ENCODE data around the gene STRIP2. TPM values are rescaled to one million over a fixed set of nuclear protein-coding genes. Genes with fewer than 3 reads are reported as not detected.

Gene STRIP2
- total RNA-seq, 1 experiment from 2014 or later: 9.9 TPM

GRCh38 chr7:129391546-129392171 lies 42.6 kb upstream of the STRIP2 start:
- H2BK20ac ChIP-seq (ENCODE audit: low read depth, low read length, poor library complexity, severe bottlenecking): no peak overlapping the region
- peaks cover 23 to 31% of the 10 kb centered on the region in 2 experiments for H3K4me1 Mint-ChIP-seq
- H3K79me2 ChIP-seq (ENCODE audit: insufficient read depth, low read length): no peaks in the 10 kb centered on the region
- no peak for DNase-seq
- no peak overlapping the region for H3K23ac ChIP-seq (ENCODE audit: insufficient read length, low read depth, low read length)
- no peaks in the 10 kb centered on the region for H3K27me3 ChIP-seq (ENCODE audit: insufficient read depth, low read length)
- H4K8ac ChIP-seq (replicated peaks; ENCODE audit: insufficient read length, low read depth, low read length): no peak overlapping the region
- no peak overlapping the region for H3K14ac ChIP-seq (ENCODE audit: insufficient read depth, low read length)
- no peak overlapping the region for H2BK15ac ChIP-seq (ENCODE audit: low read depth, low read length)
- no peak overlapping the region for H3K9ac ChIP-seq (ENCODE audit: extremely low read depth, insufficient read length, low read length)
- no peak overlapping the region for H3K4me3 Mint-ChIP-seq
- H2BK5ac ChIP-seq (ENCODE audit: insufficient read length, low read length): no peak overlapping the region
- H3K4ac ChIP-seq (ENCODE audit: low read depth, low read length): no peak overlapping the region
- H3K18ac ChIP-seq (ENCODE audit: insufficient read length, low read depth, low read length): no peak overlapping the region
- H3T11ph ChIP-seq (ENCODE audit: low read length): no peak overlapping the region
- no peaks in the 10 kb centered on the region for H3K27me3 Mint-ChIP-seq (ENCODE audit: low read depth)
- no peaks in the 10 kb centered on the region for H3K23me2 ChIP-seq (ENCODE audit: insufficient read length, low read depth, low read length, poor library complexity, severe bottlenecking)
- H3K56ac ChIP-seq (ENCODE audit: insufficient read length, low read depth, low read length): no peak overlapping the region
- H3K27ac ChIP-seq (ENCODE audit: insufficient read length, low read depth, low read length): no peak overlapping the region
- no peaks in the 10 kb centered on the region; the same call in 1 of the 2 replicates for H3K4me1 ChIP-seq (ENCODE audit: insufficient read depth, low read length)
- H4K20me1 ChIP-seq (ENCODE audit: control insufficient read depth, insufficient read depth, insufficient read length): no peaks in the 10 kb centered on the region
- no peaks in the 10 kb centered on the region for H3K9me3 Mint-ChIP-seq
- H2BK12ac ChIP-seq (ENCODE audit: insufficient read length, low read depth, low read length): no peak overlapping the region
- no peak overlapping the region for H4K5ac ChIP-seq (ENCODE audit: insufficient read length, low read depth, low read length)
- no peak overlapping the region for H2BK120ac ChIP-seq (ENCODE audit: low read depth, low read length, poor library complexity, severe bottlenecking)
- TF ChIP-seq CTCF (conservative IDR thresholded peaks at IDR 0.05): no peak
- no peak overlapping the region for H2AK5ac ChIP-seq (ENCODE audit: insufficient read length, low read length)
- H4K91ac ChIP-seq (ENCODE audit: insufficient read length, low read depth, low read length): no peak overlapping the region
- H3K79me1 ChIP-seq (ENCODE audit: insufficient read depth, low read depth, low read length, poor library complexity, severe bottlenecking): no peaks in the 10 kb centered on the region
- WGBS (ENCODE audit: extremely low coverage, insufficient read length, low lambda C conversion rate): no CpG with 5 or more reads among the region's 2 CpGs
- no peak overlapping the region for H3K27ac Mint-ChIP-seq
- H2AFZ ChIP-seq (ENCODE audit: low read length): no peak overlapping the region
- H3K36me3 Mint-ChIP-seq (ENCODE audit: insufficient read depth in 1 of 3, low read depth in 3 of 3): peaks cover 0 to 3% (median 0%) of the 10 kb centered on the region in 3 experiments; a peak in 1 of 7 replicates
- no peaks in the 10 kb centered on the region for H3K9me3 ChIP-seq (ENCODE audit: control insufficient read depth, low read depth, low read length)
- no peak overlapping the region for H3K4me2 ChIP-seq (ENCODE audit: insufficient read depth, insufficient read length, low read length)
